Coronary artery (tissue), 2 donors: ENCODE measurements around the gene ATP13A3.

Experiments
- DNase-seq: peaks from one replicate; pipeline ENCODE4 v3.0.0-alpha.2; 2017; ENCODE audit warnings: low spot score
- H3K27ac ChIP-seq, 2 donors: fragments of 200-600 bp; sonication (generic); one replicate each; pipeline ENCODE4 v1.5.1; 2016 to 2019
- H3K4me3 ChIP-seq: fragments of 200-600 bp; sonication (generic); 2 replicates; pipeline ENCODE4 v1.5.1; 2016; ENCODE audit warnings: mild to moderate bottlenecking, moderate library complexity
- CTCF ChIP-seq: fragments of 200-600 bp; sonication (generic); IDR thresholded peaks from one replicate; pipeline ENCODE4 v1.5.1; 2019; ENCODE audit warnings: antibody characterized with exemption

The ATP13A3 gene

GRCh38 chr3:194475138-194475932, 11.5 kb downstream of the ATP13A3 start:
- Histone ChIP-seq H3K27ac (no peak overlapping the region), H3K4me3 (no peak overlapping the region)
- DNase-seq: no peak
- TF ChIP-seq CTCF: no peak

GRCh38 chr3:194474675-194475074, 12.1 kb downstream of the ATP13A3 start:
- Histone ChIP-seq H3K27ac (no peak overlapping the region), H3K4me3 (no peak overlapping the region)
- no peak for DNase-seq
- no peak for TF ChIP-seq CTCF

GRCh38 chr3:194472290-194472920, 14.4 kb downstream of the ATP13A3 start:
- Histone ChIP-seq H3K4me3 (no peak overlapping the region), H3K27ac (no peak overlapping the region)
- DNase-seq: no peak
- TF ChIP-seq CTCF: peak; percentile 92

- no peak for DNase-seq
- no peak for TF ChIP-seq CTCF
- Histone ChIP-seq H3K4me3 (no peak overlapping the region), H3K27ac (no peak overlapping the region)
Measured at GRCh38 chr3:194471863-194472262, 14.9 kb downstream of the ATP13A3 start.

- H3K27ac ChIP-seq: peak overlapping the region; percentile 30 to 75
- H3K4me3 ChIP-seq: no peak overlapping the region
- no peak for TF ChIP-seq CTCF
- no peak for DNase-seq
Measured at GRCh38 chr3:194470615-194471014, 16.2 kb downstream of the ATP13A3 start.

GRCh38 chr3:194469977-194470376, 16.8 kb downstream of the ATP13A3 start:
- TF ChIP-seq CTCF: no peak
- H3K27ac ChIP-seq: peak overlapping the region in 1 of 2 donors; percentile 24
- DNase-seq: no peak
- H3K4me3 ChIP-seq: no peak overlapping the region

GRCh38 chr3:194468086-194468485, 18.7 kb downstream of the ATP13A3 start:
- H3K4me3 ChIP-seq: no peak overlapping the region

More at GRCh38 chr3:194468086-194468485, 18.7 kb downstream of the ATP13A3 start:
- H3K27ac ChIP-seq: no peak overlapping the region
- no peak for TF ChIP-seq CTCF
- DNase-seq: no peak
